CD4-positive, alpha-beta T cell treated with Interleukin-6 for 4 hours (primary cell): Measurements from ENCODE around the gene GLRA1.
"Not testable (repeated sequence)": the region's sequence is repeated elsewhere in the genome, so short reads cannot be mapped to it uniquely, and the experiment has no call there.

ENCODE experiments used
- DNase-seq: peaks from one replicate; pipeline ENCODE4 v3.0.0-alpha.2; 2020; ENCODE audit warnings: mixed read lengths

The GLRA1 gene

GRCh38 chr5:151912360-151912759, 12.3 kb downstream of the GLRA1 start:
- DNase-seq = no peak

DNA sequence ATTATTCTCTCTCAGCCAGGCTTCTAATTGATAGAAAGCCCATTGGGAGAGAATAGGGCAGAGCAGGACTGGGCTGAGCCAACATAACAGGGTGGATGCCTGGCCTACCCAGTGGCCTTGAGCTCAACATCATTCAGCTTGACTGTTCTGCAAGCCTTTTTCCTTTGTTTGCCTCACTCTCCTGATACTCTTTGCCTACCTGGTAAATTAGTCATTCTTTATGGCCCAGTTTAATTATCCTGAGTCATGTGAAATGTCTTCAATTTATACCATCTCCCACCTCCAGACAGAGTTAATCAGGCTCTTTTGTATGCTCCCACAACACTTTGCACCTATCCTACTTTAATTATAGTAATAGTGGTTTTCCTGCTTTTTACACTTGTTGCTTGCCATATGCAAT, 13.6 kb downstream of the GLRA1 start:
- no peak for DNase-seq

DNA sequence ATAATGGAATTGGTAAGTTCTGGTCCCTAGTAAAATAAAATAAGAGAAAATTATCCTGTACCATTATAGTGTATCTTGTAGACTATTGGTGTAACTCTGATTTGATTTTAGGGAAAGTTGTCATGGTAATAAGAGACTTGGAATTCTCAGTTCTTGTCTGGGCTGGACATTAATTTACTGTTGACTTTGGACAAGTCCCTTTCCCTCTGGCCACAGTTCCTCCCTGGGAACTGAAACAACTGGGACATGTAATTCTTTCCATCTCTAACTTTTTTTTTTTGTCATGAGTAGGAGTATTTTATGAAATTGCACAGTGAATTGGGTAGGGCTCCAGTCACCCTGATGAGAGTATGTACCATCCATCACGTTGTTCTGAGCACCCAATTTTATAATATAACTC, 15.0 kb downstream of the GLRA1 start:
- no peak for DNase-seq

GRCh38 chr5:151906246-151906645, 18.4 kb downstream of the GLRA1 start:
- no peak for DNase-seq

DNA sequence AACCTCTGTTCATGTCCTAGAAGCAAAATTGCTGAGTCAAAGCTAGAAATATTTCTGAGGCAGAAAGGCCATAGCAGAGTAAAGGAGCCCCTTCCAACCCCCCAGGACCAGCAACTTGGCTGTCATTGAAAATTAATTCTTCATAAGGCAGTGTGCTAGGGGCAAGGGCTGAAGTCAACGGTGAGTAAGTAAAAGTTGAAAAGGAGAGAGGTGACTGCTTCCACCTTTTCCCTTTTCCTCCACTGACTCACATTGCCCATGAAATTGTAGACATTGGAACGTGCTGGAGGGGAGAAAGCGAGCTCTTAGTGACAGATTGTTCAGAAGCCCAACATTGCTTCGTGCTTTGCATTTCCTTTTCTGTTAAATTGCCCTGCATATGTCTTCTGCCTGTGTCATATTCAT, 19.1 kb downstream of the GLRA1 start:
- no peak for DNase-seq

- no peak for DNase-seq
Measured at GRCh38 chr5:151904909-151905308, 19.7 kb downstream of the GLRA1 start.

- DNase-seq = no peak
Measured at GRCh38 chr5:151904127-151904526, 20.5 kb downstream of the GLRA1 start.

- no peak for DNase-seq
Measured at GRCh38 chr5:151903243-151903653, 21.4 kb downstream of the GLRA1 start.

DNA sequence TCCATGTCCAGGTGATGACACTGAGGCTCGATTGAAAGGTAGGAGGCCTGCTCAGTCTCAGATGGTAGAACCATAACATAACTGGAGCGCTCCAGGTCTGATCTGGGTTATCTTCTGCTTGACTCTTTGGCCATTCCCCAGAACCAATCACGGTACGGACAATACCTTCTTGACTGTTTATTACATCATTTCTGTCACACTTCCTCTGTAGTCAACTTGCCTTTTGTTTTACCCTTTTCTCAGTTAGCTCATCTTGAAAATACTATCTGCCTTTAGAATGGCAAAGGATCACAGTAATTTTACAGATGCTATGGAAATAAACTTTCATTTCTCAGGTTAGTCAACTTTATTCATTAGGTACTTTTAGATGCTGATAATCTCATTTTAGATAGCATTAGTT, 22.4 kb downstream of the GLRA1 start:
- no peak for DNase-seq

GRCh38 chr5:151901611-151902010, 23.0 kb downstream of the GLRA1 start:
- DNase-seq = no peak

- DNase-seq = no peak
Measured at GRCh38 chr5:151900891-151901290, 23.8 kb downstream of the GLRA1 start.

DNA sequence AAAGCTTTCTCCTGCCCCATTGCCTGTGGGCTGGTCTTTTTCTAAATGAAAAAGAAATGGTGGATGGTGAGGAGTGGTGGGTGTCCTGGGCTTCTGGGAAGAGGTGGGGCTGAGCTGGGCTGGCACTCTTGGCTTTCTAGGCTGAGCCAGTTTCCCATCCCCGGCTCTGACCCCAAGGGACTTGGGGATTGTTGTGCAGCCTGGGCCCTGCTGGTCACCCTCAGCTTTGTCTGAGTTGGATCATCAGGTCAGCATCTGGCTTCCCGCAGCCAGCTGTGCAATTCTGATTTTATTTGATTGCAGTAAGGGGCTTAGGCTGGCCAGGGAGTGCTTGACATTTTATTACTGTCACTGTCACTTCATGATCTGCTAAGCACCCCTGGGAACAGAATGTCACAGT, 25.3 kb downstream of the GLRA1 start:
- DNase-seq = no peak

GRCh38 chr5:151897896-151898295, 26.8 kb downstream of the GLRA1 start:
- DNase-seq = no peak

DNA sequence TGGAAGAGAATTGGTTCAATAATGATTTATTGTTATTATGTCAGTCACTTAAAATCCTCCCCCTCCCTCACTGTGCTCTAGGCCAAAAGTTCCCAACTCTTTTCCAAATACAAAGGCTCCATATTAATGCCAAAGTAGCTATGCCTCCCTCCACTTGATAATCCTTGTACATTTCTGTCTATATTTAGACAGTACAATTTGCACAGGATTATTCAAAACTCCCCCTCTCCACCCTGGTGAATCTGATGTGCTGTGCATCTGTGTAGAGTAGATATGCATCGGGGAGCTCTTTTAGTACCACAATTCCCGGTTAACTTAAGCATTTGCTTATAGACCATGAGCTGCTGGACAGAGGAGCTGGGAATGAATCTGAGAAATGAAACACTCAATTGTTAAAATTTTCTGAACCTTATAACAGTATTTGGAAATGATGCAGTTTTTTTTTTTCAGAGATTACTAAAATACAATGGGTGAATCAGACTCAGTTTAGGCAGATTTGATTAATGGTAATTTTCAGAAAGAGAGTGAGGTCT, 27.6 kb downstream of the GLRA1 start:
- DNase-seq = no peak

- no peak for DNase-seq
Measured at GRCh38 chr5:151896031-151896691, 28.5 kb downstream of the GLRA1 start.

- no peak for DNase-seq
Measured at GRCh38 chr5:151895660-151896030, 29.0 kb downstream of the GLRA1 start.

GRCh38 chr5:151893485-151893884, 31.2 kb downstream of the GLRA1 start:
- DNase-seq = not testable (repeated sequence)

GRCh38 chr5:151892393-151892792, 32.3 kb downstream of the GLRA1 start:
- no peak for DNase-seq

- no peak for DNase-seq
Measured at GRCh38 chr5:151890299-151890698, 34.4 kb downstream of the GLRA1 start.

GRCh38 chr5:151889614-151890013, 35.0 kb downstream of the GLRA1 start:
- no peak for DNase-seq

- DNase-seq = no peak
Measured at GRCh38 chr5:151886546-151887275, 37.9 kb downstream of the GLRA1 start.

DNA sequence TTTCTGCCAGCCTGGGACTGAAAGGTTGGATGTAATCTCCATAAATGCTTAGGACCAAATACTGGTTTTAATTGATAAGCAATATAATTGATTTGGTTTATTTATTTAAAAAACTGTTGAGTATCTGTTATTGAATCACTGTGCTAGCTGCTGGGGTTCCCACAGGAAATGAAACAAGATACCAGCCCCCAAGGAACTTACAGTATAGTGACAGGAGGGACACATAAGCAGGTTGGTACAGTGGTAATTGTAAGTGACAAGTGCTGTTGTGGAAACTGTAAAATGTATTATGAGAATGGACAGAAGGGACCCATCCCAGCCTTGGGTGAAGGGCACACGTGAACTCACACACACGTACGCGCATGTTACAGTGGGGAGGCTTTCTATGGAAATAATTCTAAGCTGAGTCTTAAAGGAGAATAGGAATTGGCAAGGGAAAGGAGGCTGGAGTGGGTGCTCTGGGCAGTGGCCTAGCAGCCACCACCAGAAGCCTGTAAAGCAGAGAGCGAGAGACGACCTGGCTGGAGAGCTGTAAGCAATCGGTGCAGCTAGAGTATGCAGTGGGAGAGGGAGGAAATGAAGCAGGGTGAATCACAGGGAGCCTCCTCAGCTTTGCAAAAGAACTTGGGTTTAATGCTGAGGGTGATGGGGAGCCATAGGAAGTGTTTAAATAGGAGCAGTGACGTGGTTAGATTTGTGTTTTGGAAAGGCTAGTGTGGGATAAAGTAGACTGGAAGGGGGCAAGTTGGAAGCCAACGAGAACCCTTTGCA, 39.3 kb downstream of the GLRA1 start:
- no peak for DNase-seq

GRCh38 chr5:151881621-151882225, 42.9 kb downstream of the GLRA1 start:
- DNase-seq = no peak
